IMR-90 (cell line): ENCODE data around the gene GPR62.

Experiments used
- CTCF ChIP-seq: conservative IDR thresholded peaks from 2 replicates; pipeline ENCODE4 v1.5.1; 2012; ENCODE audit warnings: mild to moderate bottlenecking, low read depth, low read length, improper control_type of control experiment
- POLR2A ChIP-seq: IDR thresholded peaks from 2 replicates; pipeline ENCODE4 v1.6.1; 2012; ENCODE audit warnings: mild to moderate bottlenecking, low read depth, low read length

GRCh38 chr3:51921081-51921578 lies 34.1 kb upstream of the GPR62 start:
- no peak for TF ChIP-seq CTCF
- TF ChIP-seq POLR2A: no peak
